PC-9 (cell line): Measurements from ENCODE around the gene EFHC1.

ENCODE experiments used
- EZH2 ChIP-seq: fragments of 200-600 bp; sonication (generic); IDR thresholded peaks from 2 replicates; pipeline ENCODE4 v1.8.0; 2017; ENCODE audit warnings: antibody characterized with exemption, low read depth
- TF ChIP-seq, protein P1 (sequence below): fragments of 200-600 bp; sonication (generic); conservative IDR thresholded peaks from 2 replicates; pipeline ENCODE4 v1.6.1; 2017; ENCODE audit warnings: mixed run types, antibody characterized with exemption, mild to moderate bottlenecking, moderate library complexity

DNA sequence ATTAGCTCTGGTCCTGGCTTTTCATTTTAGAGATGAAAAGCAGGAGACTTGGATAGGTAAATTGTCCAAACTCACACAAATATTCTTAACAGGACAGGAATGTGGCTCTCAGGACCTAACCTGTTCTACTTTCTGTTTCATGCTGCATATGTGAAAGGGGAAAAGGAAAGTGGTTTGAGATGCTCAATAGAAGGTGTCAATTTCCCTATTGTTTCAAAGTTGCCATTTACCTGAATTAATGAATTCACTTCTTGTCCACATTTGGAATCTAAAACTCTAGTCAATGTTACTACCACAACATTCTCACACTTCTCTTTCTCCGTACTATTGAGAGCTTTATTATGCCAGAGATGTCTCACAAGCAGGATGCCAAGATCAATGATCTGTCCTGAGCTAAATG lies 4.8 kb upstream of the EFHC1 start:
- TF ChIP-seq, protein P1, sequence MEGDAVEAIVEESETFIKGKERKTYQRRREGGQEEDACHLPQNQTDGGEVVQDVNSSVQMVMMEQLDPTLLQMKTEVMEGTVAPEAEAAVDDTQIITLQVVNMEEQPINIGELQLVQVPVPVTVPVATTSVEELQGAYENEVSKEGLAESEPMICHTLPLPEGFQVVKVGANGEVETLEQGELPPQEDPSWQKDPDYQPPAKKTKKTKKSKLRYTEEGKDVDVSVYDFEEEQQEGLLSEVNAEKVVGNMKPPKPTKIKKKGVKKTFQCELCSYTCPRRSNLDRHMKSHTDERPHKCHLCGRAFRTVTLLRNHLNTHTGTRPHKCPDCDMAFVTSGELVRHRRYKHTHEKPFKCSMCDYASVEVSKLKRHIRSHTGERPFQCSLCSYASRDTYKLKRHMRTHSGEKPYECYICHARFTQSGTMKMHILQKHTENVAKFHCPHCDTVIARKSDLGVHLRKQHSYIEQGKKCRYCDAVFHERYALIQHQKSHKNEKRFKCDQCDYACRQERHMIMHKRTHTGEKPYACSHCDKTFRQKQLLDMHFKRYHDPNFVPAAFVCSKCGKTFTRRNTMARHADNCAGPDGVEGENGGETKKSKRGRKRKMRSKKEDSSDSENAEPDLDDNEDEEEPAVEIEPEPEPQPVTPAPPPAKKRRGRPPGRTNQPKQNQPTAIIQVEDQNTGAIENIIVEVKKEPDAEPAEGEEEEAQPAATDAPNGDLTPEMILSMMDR, result no peak
- no peak for TF ChIP-seq EZH2
